NCI-H2081 (cell line): ENCODE data around the gene KRT4.
"Not testable (repeated sequence)": the region's sequence is repeated elsewhere in the genome, so short reads cannot be mapped to it uniquely, and the experiment has no call there.

Experiments used
- DNase-seq, 2 experiments: peaks; one replicate each; lab custom pipeline; 2025; lab: John Stamatoyannopoulos, UW

KRT4 gene

GRCh38 chr12:52807544-52808470 lies 6.1 kb downstream of the KRT4 start:
- no peak for DNase-seq

GRCh38 chr12:52806821-52807543 lies 6.9 kb downstream of the KRT4 start:
- DNase-seq: no peak

GRCh38 chr12:52806169-52806811 lies 7.6 kb downstream of the KRT4 start:
- DNase-seq: no peak

- no peak for DNase-seq
Observed at GRCh38 chr12:52805739-52806138, 8.2 kb downstream of the KRT4 start.

- no peak for DNase-seq
Observed at GRCh38 chr12:52805000-52805399, 8.9 kb downstream of the KRT4 start.

GRCh38 chr12:52802442-52802841 lies 11.5 kb downstream of the KRT4 start:
- DNase-seq: no peak

DNA sequence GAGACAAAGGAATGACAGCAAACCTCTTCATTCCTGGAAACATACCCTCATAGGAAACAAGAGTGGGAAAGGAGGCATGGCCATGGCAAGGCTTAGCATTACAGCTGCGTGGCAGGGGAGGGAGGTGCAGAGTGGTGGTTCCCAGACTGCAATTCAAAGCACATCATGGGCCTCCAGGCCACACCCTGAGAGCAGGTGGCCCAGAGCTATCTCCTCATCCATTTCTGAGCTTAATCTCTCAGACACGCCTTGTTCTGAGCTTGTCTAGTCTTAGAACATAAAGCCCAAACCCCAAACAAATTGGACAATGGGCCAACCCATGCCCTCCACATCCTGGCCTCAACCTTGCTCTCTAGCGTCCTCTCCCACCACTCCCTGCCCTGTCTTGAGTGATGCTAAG lies 12.1 kb downstream of the KRT4 start:
- DNase-seq: no peak

DNA sequence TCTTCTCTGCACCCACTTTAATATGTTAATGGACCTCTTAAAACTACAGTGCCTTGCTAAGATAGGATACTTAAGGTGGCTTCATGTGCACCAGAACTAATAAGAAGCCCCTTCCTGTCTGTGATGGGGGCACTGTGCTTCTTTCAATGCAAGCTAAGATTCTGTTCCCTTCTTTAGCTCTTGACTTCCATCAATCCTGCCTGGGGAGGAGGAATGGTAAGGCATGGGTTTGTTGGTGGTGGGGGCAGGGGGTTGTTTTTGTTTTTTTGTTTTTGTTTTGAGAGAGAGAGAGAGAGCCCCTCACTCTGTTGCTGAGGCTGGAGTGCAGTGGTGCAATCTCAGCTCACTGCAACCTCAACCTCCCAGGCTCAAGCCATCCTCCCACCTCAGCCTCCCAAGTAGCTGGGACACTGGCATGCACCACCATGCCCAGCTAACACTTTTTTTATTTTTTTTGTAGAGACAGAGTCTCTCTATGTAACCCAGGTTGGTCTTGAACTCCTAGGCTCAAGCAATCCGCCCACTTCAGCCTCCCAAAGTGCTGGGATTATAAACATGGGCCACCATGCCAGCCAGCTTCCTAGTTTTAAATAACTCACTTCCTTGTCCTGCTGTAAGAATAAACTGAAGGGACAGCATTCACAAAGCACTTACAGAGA lies 13.5 kb downstream of the KRT4 start:
- DNase-seq: no peak

DNA sequence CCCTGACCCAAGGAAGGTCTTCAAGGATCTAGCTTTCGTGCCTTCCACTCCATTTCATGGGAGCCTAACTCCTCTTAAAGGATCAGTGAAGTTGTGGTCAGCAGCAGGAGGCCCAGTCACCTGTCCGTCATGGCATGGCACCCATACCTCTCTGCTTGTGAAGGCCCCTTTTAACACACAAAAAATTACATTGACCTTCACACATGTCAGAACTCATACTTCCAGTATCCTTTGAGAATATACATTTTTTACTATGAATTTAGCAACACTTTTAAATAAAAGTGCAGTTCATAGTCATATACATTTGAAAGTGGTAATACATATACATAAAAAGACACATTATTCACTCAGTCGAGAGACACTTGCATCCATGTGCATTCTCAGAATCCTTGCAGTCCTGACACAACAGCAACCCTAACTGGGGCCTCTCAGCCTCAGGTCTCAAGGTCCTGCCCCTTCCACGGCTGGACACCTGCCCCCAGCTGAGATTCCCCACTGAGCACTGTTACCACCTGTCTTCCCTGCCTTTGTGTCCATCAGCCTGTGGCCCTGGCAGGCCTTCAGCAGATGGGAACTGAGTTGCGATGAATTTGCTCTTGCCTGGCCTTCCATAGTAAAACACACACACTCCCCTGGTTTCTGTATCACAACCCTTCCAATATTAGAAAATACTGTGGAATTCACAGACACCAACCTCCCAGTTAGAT lies 14.3 kb downstream of the KRT4 start:
- DNase-seq: no peak

DNA sequence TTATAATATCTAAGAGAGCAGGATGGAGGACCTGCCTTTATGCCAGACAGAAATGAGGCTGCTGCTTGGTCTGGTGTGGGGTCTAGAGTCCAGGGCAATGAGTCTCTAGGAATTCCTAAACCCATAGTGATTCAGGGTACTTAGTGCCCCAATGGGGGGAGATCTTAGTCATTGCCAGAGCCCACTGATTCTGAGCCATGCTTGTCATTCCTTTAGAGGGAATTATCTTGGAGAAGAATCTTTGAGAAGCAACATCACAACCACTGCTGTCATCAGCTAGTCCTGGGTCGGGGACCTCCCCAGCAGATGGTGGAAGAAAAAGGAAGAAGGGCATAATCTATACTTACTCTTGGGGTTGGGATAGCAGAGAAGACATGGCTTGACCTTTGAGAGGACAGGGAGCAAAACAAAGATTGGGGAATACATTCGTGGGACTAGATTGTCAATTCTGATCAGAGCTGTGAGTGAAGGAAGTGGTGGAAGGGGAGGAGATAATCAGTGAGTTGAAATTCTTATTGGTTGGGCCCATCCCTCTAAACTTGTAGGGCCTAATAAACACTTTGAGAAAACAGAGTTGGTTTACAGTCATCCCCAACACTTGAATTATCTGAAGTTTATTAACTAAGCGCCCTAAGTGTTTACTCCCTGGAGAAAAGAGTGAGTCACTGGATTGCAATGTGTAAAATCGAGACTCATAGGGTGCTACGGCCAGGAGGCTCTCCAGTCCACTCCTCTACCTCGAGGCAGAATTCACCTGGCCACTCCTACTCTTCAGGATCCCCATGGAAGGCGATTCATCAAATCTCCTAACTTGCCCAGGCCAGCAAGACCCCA lies 15.0 kb downstream of the KRT4 start:
- no peak for DNase-seq

DNA sequence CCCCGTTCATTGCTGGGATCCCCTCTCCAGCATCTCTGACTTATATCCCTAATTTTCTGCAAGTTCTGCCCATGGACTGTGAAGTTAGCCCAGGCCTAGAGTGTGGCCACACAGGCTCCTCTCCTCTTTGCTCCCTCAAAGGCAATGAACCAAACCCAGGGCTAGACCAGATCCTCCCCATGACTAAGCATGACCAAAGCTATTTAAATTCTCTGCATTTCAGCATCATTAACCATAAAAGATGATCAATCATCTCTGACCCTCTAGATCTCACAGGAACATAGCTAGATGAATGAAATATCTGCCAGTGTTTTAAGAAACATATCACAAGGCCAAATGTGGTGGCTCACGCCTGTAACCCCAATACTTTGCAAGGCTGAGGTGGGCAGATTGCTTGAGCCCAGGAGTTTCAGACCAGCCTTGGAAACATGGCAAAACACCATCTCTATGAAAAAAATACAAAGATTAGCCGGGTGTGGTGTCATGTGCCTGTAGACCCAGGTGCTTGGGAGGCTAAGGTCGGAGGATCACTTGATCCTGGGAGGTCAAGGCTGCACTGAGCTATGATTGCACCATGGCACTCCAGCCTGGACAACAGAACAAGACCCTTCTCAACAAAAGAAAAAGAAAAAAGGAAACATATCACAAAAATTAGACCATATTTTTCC lies 15.8 kb downstream of the KRT4 start:
- DNase-seq: no peak

- DNase-seq: no peak
Observed at GRCh38 chr12:52797529-52797894, 16.4 kb downstream of the KRT4 start.

DNA sequence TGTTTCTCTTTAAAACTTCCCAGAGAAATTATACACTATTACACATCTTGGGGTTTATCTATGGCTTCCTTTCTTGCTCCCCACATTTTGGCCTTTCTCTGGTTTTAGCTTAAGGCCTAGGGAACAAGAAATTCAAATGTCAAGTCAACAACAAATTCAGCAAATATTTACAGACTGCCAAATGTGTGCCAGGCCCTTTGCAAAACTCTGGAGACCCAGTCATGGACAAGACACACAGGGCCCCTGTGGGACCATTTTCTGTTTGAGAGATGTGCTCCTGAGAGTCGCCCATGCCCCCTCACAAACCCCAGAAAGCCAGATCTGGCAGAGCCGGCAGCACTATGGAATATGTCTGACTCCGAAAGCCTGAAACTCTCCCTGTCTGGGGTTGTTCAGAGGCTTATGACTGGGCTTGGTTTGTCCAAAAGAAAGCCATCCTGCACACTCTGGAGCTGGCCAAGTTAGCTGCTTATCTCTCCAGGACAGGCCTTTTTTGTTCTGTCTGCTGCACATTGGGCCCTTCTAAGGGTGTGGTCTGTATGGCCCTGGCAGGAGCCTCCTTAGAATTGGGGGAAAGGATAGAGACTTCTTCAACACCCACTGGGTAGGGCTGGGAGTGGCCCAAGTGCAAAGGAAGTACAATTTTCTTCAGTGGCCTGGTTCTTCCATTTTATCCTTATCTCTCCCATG lies 16.9 kb downstream of the KRT4 start:
- DNase-seq: no peak

DNA sequence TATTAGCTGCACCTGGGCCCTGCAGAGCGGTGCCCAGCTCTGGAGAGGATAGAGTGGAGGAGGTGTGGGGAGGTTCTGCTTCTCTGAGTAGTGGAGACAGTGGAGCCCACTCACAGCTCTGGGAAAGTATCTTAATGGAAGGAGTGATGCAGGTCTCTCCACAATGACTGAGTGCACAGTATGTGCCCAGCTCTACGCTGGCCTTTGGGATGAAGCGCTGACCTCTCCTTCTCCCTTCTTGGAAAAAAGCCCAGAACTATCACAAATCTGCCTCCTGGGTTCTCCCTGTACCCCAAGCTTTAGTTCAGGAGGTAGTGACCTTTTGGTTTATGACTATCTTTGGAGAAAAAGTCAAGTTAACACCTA lies 17.5 kb downstream of the KRT4 start:
- no peak for DNase-seq

DNA sequence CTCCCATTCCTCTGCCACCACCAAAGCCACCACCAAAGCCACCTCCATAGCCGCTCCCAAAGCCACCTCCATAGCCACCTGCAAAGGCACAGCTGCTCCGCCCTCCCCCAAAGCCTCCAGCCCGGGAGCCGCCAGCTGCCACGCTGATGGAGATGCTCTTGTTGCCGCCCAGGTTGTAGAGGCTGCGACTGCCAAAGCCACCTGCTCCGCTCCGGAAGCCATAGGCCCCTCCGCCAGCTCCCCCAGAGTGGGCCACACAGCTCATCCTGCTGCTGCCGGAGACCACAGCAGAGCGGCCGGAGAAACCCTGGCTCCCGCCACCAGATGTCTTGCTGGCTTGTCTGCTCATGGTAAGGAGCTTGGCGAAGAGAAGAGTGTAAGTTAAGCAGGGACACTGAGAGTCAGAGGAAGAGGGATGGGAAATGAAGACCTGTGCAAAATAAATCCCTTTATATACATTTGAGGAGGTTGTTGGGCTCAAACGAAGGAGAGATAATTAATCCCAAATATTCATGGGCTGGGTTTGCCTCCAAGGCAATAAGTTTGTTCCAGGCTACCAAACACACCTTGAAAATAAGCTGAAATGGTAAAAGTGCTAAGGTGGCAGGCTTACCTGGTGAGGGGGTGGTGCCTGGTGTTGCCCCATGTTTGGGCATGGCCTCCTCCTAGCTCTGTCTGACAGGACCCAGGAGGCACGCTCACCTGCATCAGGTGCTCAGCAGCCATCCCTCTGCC lies 18.1 kb downstream of the KRT4 start, which contains the start of gene KRT3:
TSS of gene KRT3 (minus strand) at position 424 of the 735 bp plus-strand sequence. CDS start at position 349, 75 bp downstream.
- no peak for DNase-seq

- not testable (repeated sequence) for DNase-seq
Observed at GRCh38 chr12:52795332-52795674, 18.6 kb downstream of the KRT4 start.

GRCh38 chr12:52794479-52795331 lies 19.2 kb downstream of the KRT4 start:
- no peak for DNase-seq
